Sigmoid colon (tissue), 7 donors: ENCODE measurements around the gene LHFPL2. TPM values are rescaled to one million over a fixed set of nuclear protein-coding genes. Genes with fewer than 3 reads are reported as not detected.

ENCODE experiments used
- DNase-seq: peaks from one replicate; pipeline ENCODE4 v3.0.0-alpha.2; 2019
- H3K27ac ChIP-seq, 4 donors: fragments of 200-600 bp; sonication (generic); one replicate each; pipeline ENCODE4 v1.5.1; 2016 to 2019; ENCODE audit warnings: mild to moderate bottlenecking in 1 of 4
- H3K27me3 ChIP-seq, 3 donors: fragments of 200-600 bp; sonication (generic); one replicate each; pipeline ENCODE4 v1.5.1; 2019; ENCODE audit warnings: mild to moderate bottlenecking in 1 of 3
- H3K36me3 ChIP-seq, 4 donors: fragments of 200-600 bp; sonication (generic); one replicate each; pipeline ENCODE4 v1.5.1; 2016 to 2019
- H3K4me1 ChIP-seq, 4 donors: fragments of 200-600 bp; sonication (generic); one replicate each; pipeline ENCODE4 v1.5.1; 2017 to 2019
- H3K4me3 ChIP-seq, 4 donors: fragments of 200-600 bp; sonication (generic); one replicate each; pipeline ENCODE4 v1.5.1; 2017 to 2019; ENCODE audit warnings: mild to moderate bottlenecking in 2 of 4, moderate library complexity in 1 of 4
- H3K9me3 ChIP-seq, 4 donors: fragments of 200-600 bp in 3 of 4; sonication (generic) in 3 of 4; one replicate each; pipeline versions ENCODE4 v1.5.1 to v1.6.1; 2013 to 2019
- CTCF ChIP-seq, 4 experiments: fragments of 450-650 bp in 3 of 4; fragments of 200-600 bp in 1 of 4; IDR thresholded peaks; one replicate each; pipeline ENCODE4 v1.5.1; 2016 to 2019; ENCODE audit warnings: antibody characterized with exemption in 4 of 4, mild to moderate bottlenecking in 3 of 4, moderate library complexity in 2 of 4
- EP300 ChIP-seq, 4 donors: sonication (generic); formaldehyde crosslinking; IDR thresholded peaks; one replicate each; pipeline ENCODE4 v1.6.1; 2017; ENCODE audit warnings: antibody characterized with exemption in 4 of 4
- POLR2A ChIP-seq, 2 donors: fragments of 450-650 bp; IDR thresholded peaks; one replicate each; pipeline ENCODE4 v1.6.1; 2016; ENCODE audit warnings: antibody characterized with exemption in 2 of 2, mild to moderate bottlenecking in 2 of 2, moderate library complexity in 2 of 2
- POLR2AphosphoS5 ChIP-seq, 4 donors: sonication (generic); formaldehyde crosslinking; IDR thresholded peaks; one replicate each; pipeline ENCODE4 v1.6.1; 2017; ENCODE audit warnings: antibody characterized with exemption in 4 of 4
- WGBS, 2 donors: extraction: QIAGEN DNeasy Blood & Tissue Kit; methylation state at CpG; one replicate each; pipeline ENCODE4 v1.1.7; 2013; 5-methylcytosine and 5-hydroxymethylcytosine counted together
- intact Hi-C: fragments of 100-400 bp; cut with DNase I; formaldehyde crosslinking; loops from one replicate; pipeline ENCODE4 v1.15.1; 2023
- polyA plus RNA-seq, 3 donors: library from polyadenylated mRNA; stranded (reverse); fragments of 200-250 nt; gene quantifications; one replicate each; pipeline ENCODE4 v1.2.3, GENCODE V29; 2013
- total RNA-seq, 4 donors: library from RNA; depleted of rRNA; stranded (reverse); fragments of >200 nt; gene quantifications; one replicate each; pipeline ENCODE4 v1.1.0, GENCODE V29; 2016
- donor health status: healthy with polysubstance abuse.
- donor health status: Bipolar disorder and iron deficiency.
- donor health status: healthy.

Gene LHFPL2
- total and polyA plus RNA-seq, 7 donors, result 10.8 to 34.9 (median 21.4) TPM

- DNase-seq, result no peak
- Histone ChIP-seq H3K4me3 (no peak overlapping the region), H3K36me3 (no peaks in the 10 kb centered on the region), H3K4me1 (peaks cover 0 to 83% (median 70%) of the 10 kb centered on the region in 4 donors), H3K27me3 (no peaks in the 10 kb centered on the region), H3K27ac (peak overlapping the region in 3 of 4 donors; percentile 11 to 85 (median 73)), H3K9me3 (no peaks in the 10 kb centered on the region)
- 80 to 83% methylated on average over 5 of the region's 5 CpGs for WGBS, 2 donors
- TF ChIP-seq POLR2AphosphoS5 (IDR thresholded peaks at IDR 0.05), result no peak
- no peak for TF ChIP-seq EP300 (IDR thresholded peaks at IDR 0.05)
- no peak for TF ChIP-seq CTCF (IDR thresholded peaks at IDR 0.05)
- TF ChIP-seq POLR2A (IDR thresholded peaks at IDR 0.05), result no peak
- intact Hi-C loops, result no loop called here
Observed at GRCh38 chr5:78597068-78597973, 51.3 kb downstream of the LHFPL2 start.

GRCh38 chr5:78595458-78595921 is 53.1 kb downstream of the LHFPL2 start:
- Histone ChIP-seq H3K9me3 (no peaks in the 10 kb centered on the region), H3K36me3 (no peaks in the 10 kb centered on the region), H3K4me3 (no peak overlapping the region), H3K27me3 (no peaks in the 10 kb centered on the region), H3K27ac (peak overlapping the region; percentile 73 to 85 (median 75)), H3K4me1 (peaks cover 0 to 88% (median 74%) of the 10 kb centered on the region in 4 donors)
- intact Hi-C loops, result no loop called here
- DNase-seq, result no peak
- no peak for TF ChIP-seq EP300 (IDR thresholded peaks at IDR 0.05)
- TF ChIP-seq POLR2A (IDR thresholded peaks at IDR 0.05), result no peak
- TF ChIP-seq CTCF (IDR thresholded peaks at IDR 0.05), result no peak
- no peak for TF ChIP-seq POLR2AphosphoS5 (IDR thresholded peaks at IDR 0.05)
- WGBS, 2 donors, result 71 to 73% methylated on average over 4 of the region's 4 CpGs

- no peaks in the 10 kb centered on the region for H3K9me3 ChIP-seq
- peak overlapping the region; percentile 73 to 85 (median 75) for H3K27ac ChIP-seq
- intact Hi-C loops, result loop anchor here (5.0 kb wide), 1 partner anchor 52 kb away; the partner anchor contains the start of gene LHFPL2
- 23 to 52% methylated on average over 7 of the region's 7 CpGs for WGBS, 2 donors
- peak; percentile 72 for DNase-seq
- no peak overlapping the region for H3K4me3 ChIP-seq
- H3K4me1 ChIP-seq, result peaks cover 0 to 85% (median 73%) of the 10 kb centered on the region in 4 donors
- H3K27me3 ChIP-seq, result no peaks in the 10 kb centered on the region
- TF ChIP-seq POLR2AphosphoS5 (IDR thresholded peaks at IDR 0.05) (peak in 3 of 4 donors; percentile 58 to 68 (median 65)), POLR2A (IDR thresholded peaks at IDR 0.05) (no peak)
- no peaks in the 10 kb centered on the region for H3K36me3 ChIP-seq
Observed at GRCh38 chr5:78594610-78595457, 53.7 kb downstream of the LHFPL2 start.

GRCh38 chr5:78594021-78594420 is 54.6 kb downstream of the LHFPL2 start:
- DNase-seq, result no peak
- no peak for TF ChIP-seq POLR2A (IDR thresholded peaks at IDR 0.05)
- TF ChIP-seq POLR2AphosphoS5 (IDR thresholded peaks at IDR 0.05), result no peak
- no peak for TF ChIP-seq EP300 (IDR thresholded peaks at IDR 0.05)
- TF ChIP-seq CTCF (IDR thresholded peaks at IDR 0.05), result no peak
- H3K4me3 ChIP-seq, result no peak overlapping the region
- H3K27me3 ChIP-seq, result no peaks in the 10 kb centered on the region
- H3K27ac ChIP-seq, result peak overlapping the region; percentile 73 to 85 (median 75)
- H3K36me3 ChIP-seq, result no peaks in the 10 kb centered on the region
- WGBS, 2 donors, result 54 to 70% methylated on average over 3 of the region's 3 CpGs
- intact Hi-C loops, result loop anchor here (5.0 kb wide), 1 partner anchor 53 kb away; the partner anchor contains the start of gene LHFPL2
- no peaks in the 10 kb centered on the region for H3K9me3 ChIP-seq
- peaks cover 0 to 84% (median 74%) of the 10 kb centered on the region in 4 donors for H3K4me1 ChIP-seq
